GM18873 (cell line): ENCODE results near the gene SBF2.

Source experiments
- ATAC-seq: cut with Tn5 transposase; IDR thresholded peaks from one replicate; pipeline ENCODE4 v1.9.1; 2021; ENCODE audit warnings: mild to moderate bottlenecking, moderate library complexity, moderate number of reproducible peaks; ENCODE audit not compliant: unreplicated experiment, low FRiP score

Gene SBF2

GRCh38 chr11:10317776-10318526 is 23.9 kb upstream of the SBF2 start:
- peak; percentile 59 for ATAC-seq

GRCh38 chr11:10317151-10317755 is 23.2 kb upstream of the SBF2 start:
- no peak for ATAC-seq

GRCh38 chr11:10315083-10315482 is 21.1 kb upstream of the SBF2 start:
- no peak for ATAC-seq

- peak; percentile 53 for ATAC-seq
Observed at GRCh38 chr11:10314199-10315072, 20.4 kb upstream of the SBF2 start.

- no peak for ATAC-seq
Observed at GRCh38 chr11:10311802-10312201, 17.8 kb upstream of the SBF2 start.

- ATAC-seq: no peak
Observed at GRCh38 chr11:10310301-10310841, 16.4 kb upstream of the SBF2 start.

- ATAC-seq: no peak
Observed at GRCh38 chr11:10309163-10310093, 15.4 kb upstream of the SBF2 start.

GRCh38 chr11:10308201-10308954 is 14.4 kb upstream of the SBF2 start:
- no peak for ATAC-seq

GRCh38 chr11:10307400-10308200 is 13.6 kb upstream of the SBF2 start:
- peak; percentile 50 for ATAC-seq

GRCh38 chr11:10307022-10307399 is 13.0 kb upstream of the SBF2 start:
- no peak for ATAC-seq

- ATAC-seq: no peak
Observed at GRCh38 chr11:10305964-10306918, 12.2 kb upstream of the SBF2 start.

- ATAC-seq: no peak
Observed at GRCh38 chr11:10305262-10305963, 11.4 kb upstream of the SBF2 start.

- ATAC-seq: no peak
Observed at GRCh38 chr11:10304495-10305261, 10.7 kb upstream of the SBF2 start, which contains the start of gene ADM. Gene ADM (plus strand): TSS chr11:10305073. CDS start chr11:10305701, 628 bp downstream.

- ATAC-seq: no peak
Observed at GRCh38 chr11:10303558-10304363, 9.7 kb upstream of the SBF2 start.
